NCI-H1694 (cell line): ENCODE measurements around the gene TMEM181.
"Not testable (repeated sequence)": the region's sequence is repeated elsewhere in the genome, so short reads cannot be mapped to it uniquely, and the experiment has no call there.

ENCODE experiments used
- DNase-seq: peaks from one replicate; lab custom pipeline; 2025; lab: John Stamatoyannopoulos, UW

TMEM181 gene

GRCh38 chr6:158621694-158622544, 62.0 kb downstream of the TMEM181 start:
- no peak for DNase-seq

GRCh38 chr6:158622545-158623190, 62.8 kb downstream of the TMEM181 start:
- no peak for DNase-seq

GRCh38 chr6:158624684-158625682, 65.1 kb downstream of the TMEM181 start:
- DNase-seq: no peak

- DNase-seq: no peak
These were observed 66.0 kb downstream of the TMEM181 start for GRCh38 chr6:158625881-158626305.

GRCh38 chr6:158626360-158627167, 66.7 kb downstream of the TMEM181 start:
- DNase-seq: no peak

GRCh38 chr6:158627168-158627939, 67.5 kb downstream of the TMEM181 start:
- DNase-seq: no peak

GRCh38 chr6:158627940-158628211, 68.0 kb downstream of the TMEM181 start:
- DNase-seq: no peak

- DNase-seq: no peak
These were observed 68.7 kb downstream of the TMEM181 start for GRCh38 chr6:158628542-158628941.

GRCh38 chr6:158629367-158630221, 69.7 kb downstream of the TMEM181 start:
- DNase-seq: no peak

GRCh38 chr6:158630938-158631616, 71.2 kb downstream of the TMEM181 start:
- no peak for DNase-seq

- DNase-seq: no peak
These were observed 72.0 kb downstream of the TMEM181 start for GRCh38 chr6:158631678-158632537.

- not testable (repeated sequence) for DNase-seq
These were observed 72.7 kb downstream of the TMEM181 start for GRCh38 chr6:158632538-158633119.

- no peak for DNase-seq
These were observed 73.2 kb downstream of the TMEM181 start for GRCh38 chr6:158633127-158633526.

GRCh38 chr6:158634695-158635426, 75.0 kb downstream of the TMEM181 start:
- no peak for DNase-seq

GRCh38 chr6:158635427-158636073, 75.7 kb downstream of the TMEM181 start:
- DNase-seq: no peak

- DNase-seq: no peak
These were observed 76.9 kb downstream of the TMEM181 start for GRCh38 chr6:158636778-158637177.
